ENCODE results near the gene GPX5.

Gene GPX5

GRCh38 chr6:28566527-28567252 lies 41.0 kb downstream of the GPX5 start:
- Mint-ChIP-seq H3K27ac (no peak overlapping the region), H3K27me3 (peaks cover 38% of the 10 kb centered on the region), H3K4me3 (no peak overlapping the region), H3K36me3 (no peaks in the 10 kb centered on the region), H3K9me3 (no peaks in the 10 kb centered on the region), H3K4me1 (no peaks in the 10 kb centered on the region)

- no peaks in the 10 kb centered on the region for H3K36me3 Mint-ChIP-seq
- H3K27me3 Mint-ChIP-seq = peaks cover 36% of the 10 kb centered on the region
- H3K4me1 Mint-ChIP-seq = no peaks in the 10 kb centered on the region
- no peak overlapping the region for H3K4me3 Mint-ChIP-seq
- H3K27ac Mint-ChIP-seq = no peak overlapping the region
- H3K9me3 Mint-ChIP-seq = no peaks in the 10 kb centered on the region
Measured at GRCh38 chr6:28567506-28567905, 41.8 kb downstream of the GPX5 start.

- no peak overlapping the region for H3K27ac Mint-ChIP-seq
- no peaks in the 10 kb centered on the region for H3K9me3 Mint-ChIP-seq
Measured at GRCh38 chr6:28568515-28569108, 42.9 kb downstream of the GPX5 start.

GRCh38 chr6:28569748-28570147 lies 44.1 kb downstream of the GPX5 start:
- Mint-ChIP-seq H3K27me3 (peaks cover 33% of the 10 kb centered on the region), H3K9me3 (no peaks in the 10 kb centered on the region), H3K4me1 (no peaks in the 10 kb centered on the region), H3K36me3 (no peaks in the 10 kb centered on the region), H3K27ac (no peak overlapping the region), H3K4me3 (no peak overlapping the region)

More at GRCh38 chr6:28568515-28569108, 42.9 kb downstream of the GPX5 start:
- peaks cover 35% of the 10 kb centered on the region for H3K27me3 Mint-ChIP-seq
- H3K4me3 Mint-ChIP-seq = no peak overlapping the region
- no peaks in the 10 kb centered on the region for H3K4me1 Mint-ChIP-seq
- no peaks in the 10 kb centered on the region for H3K36me3 Mint-ChIP-seq

GRCh38 chr6:28580475-28580874 lies 54.8 kb downstream of the GPX5 start:
- no peak overlapping the region for H3K27ac Mint-ChIP-seq
- no peaks in the 10 kb centered on the region for H3K9me3 Mint-ChIP-seq
- H3K4me1 Mint-ChIP-seq = no peaks in the 10 kb centered on the region
- no peak overlapping the region for H3K4me3 Mint-ChIP-seq
- H3K36me3 Mint-ChIP-seq = no peaks in the 10 kb centered on the region
- peaks cover 22% of the 10 kb centered on the region for H3K27me3 Mint-ChIP-seq

GRCh38 chr6:28583463-28583862 lies 57.8 kb downstream of the GPX5 start:
- Mint-ChIP-seq H3K27me3 (peaks cover 39% of the 10 kb centered on the region), H3K4me1 (peaks cover 21% of the 10 kb centered on the region), H3K4me3 (no peak overlapping the region), H3K36me3 (peaks cover 2% of the 10 kb centered on the region), H3K9me3 (peaks cover 7% of the 10 kb centered on the region), H3K27ac (no peak overlapping the region)
